ENCODE measurements around the gene ZNF561. TPM values are rescaled to one million over a fixed set of nuclear protein-coding genes. Genes with fewer than 3 reads are reported as not detected.
"Not testable (repeated sequence)": the region's sequence is repeated elsewhere in the genome, so short reads cannot be mapped to it uniquely, and the experiment has no call there.

The ZNF561 gene
- total and polyA plus RNA-seq, 9 of the 15 experiments (the other 6 are each of a cell fraction or from before 2014, with no cell fraction given), result 13.9 to 34.9 (median 23.6) TPM

DNA sequence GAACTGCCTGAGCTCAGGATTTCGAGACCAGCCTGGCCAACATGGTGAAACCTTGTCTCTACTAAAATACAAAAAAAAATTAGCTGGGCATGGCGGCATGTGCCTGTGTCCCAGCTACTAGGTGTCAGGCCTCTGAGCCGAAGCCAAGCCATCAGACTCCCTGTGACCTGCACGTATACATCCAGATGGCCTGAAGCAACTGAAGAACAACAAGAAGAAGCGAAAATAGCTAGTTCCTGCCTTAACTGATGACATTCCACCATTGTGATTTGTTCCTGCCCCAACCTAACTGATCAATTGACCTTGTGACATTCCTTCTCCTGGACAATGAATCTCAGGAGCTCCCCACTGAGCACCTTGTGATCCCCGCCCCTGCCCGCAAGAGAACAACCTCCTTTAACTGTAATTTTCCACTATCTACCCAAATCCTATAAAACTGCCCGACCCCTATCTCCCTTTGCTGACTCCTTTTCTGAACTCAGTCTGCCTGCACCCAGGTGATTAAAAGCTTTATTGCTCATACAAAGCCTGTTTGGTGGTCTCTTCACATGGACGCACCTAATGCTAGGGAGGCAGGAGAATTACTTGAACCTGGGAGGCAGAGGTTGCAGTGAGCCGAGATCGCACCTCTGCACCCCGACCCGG is 38.8 kb downstream of the ZNF561 start:
- TF ChIP-seq SUPT5H (IDR thresholded peaks at IDR 0.05), result 0 out of 2 replicates have a peak, but pooled peaks have one; percentile 18
- H3K4me1 ChIP-seq (replicated peaks in 1 of 2; ENCODE audit: control insufficient read depth in 2 of 2, insufficient read depth in 2 of 2, low read length in 2 of 2); H3K9me3 ChIP-seq (replicated peaks; ENCODE audit: control insufficient read depth, insufficient read depth, low read depth, low read length); H3K9me1 ChIP-seq (ENCODE audit: control insufficient read depth, insufficient read depth, low read length); H4K20me1 ChIP-seq (replicated peaks; ENCODE audit: control insufficient read depth, insufficient read depth, low read length); H3K27me3 ChIP-seq (ENCODE audit: control insufficient read depth in 2 of 2, insufficient read depth in 2 of 2, low read length in 2 of 2); FAIRE-seq; BruUV-seq (replicated peaks); H2AFZ ChIP-seq (ENCODE audit: low read depth, low read length); CTCF ChIA-PET (ENCODE audit: low intra/inter-chr PET ratio); in situ Hi-C loops (cut with MboI); ATAC-seq; DNase-seq (ENCODE audit: extremely low read depth in 1 of 4, low spot score in 3 of 4); H3K27ac ChIP-seq (ENCODE audit: extremely low read depth, low read depth, low read length): not testable (repeated sequence)
- Histone ChIP-seq H3K4me3 (peak overlapping the region; percentile 86; the same call in 1 of the 2 replicates), H3K4me2 (ENCODE audit: insufficient read depth, low read length) (peak overlapping the region; percentile 78), H3K9ac (ENCODE audit: insufficient read depth in 1 of 2, low read depth in 2 of 2, low read length in 2 of 2) (peak overlapping the region in 1 of 2 experiments; percentile 99; a peak in 1 of 4 replicates), H3K36me3 (ENCODE audit: control insufficient read depth, insufficient read depth, low read length) (peaks cover 59% of the 10 kb centered on the region), H3K79me2 (ENCODE audit: control insufficient read depth, insufficient read depth, low read length) (peaks cover 77% of the 10 kb centered on the region)
- intact Hi-C loops (cut with micrococcal nuclease), result loop anchor here (5.0 kb wide), 2 partner anchors 270 to 445 kb away; no protein-coding TSS in a partner anchor
- POLR2A ChIA-PET, result interaction anchor here (0.5 to 0.7 kb wide), 3 partner anchors 11 to 419 kb away, joined by 3 to 4 read pairs (median 4); no protein-coding TSS in a partner anchor
- WGBS (ENCODE audit: insufficient coverage, low coverage, missing lambda C conversion rate), result 66% methylated on average over 13 of the region's 13 CpGs

DNA sequence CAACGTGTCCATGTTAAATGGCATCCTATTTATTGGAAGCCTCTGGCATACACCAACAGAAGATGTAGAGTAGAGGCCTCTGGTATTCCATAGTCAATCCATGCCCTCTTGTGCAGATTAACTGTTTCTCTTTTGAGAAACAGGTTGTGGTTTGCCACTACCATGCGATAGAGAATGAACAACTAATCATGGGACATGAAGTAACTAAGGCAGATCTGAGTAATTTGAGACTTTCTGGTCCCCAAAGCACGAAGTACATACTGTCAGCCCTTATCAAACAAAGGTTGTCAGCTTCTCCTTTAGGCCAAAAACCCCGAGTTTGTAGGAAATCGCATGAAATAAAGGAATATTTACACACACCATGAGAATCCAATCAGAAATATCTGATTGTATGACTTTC is 40.3 kb downstream of the ZNF561 start:
- peaks cover 0 to 6% of the 10 kb centered on the region in 2 experiments; a peak in 3 of 5 replicates for H3K4me1 ChIP-seq (replicated peaks in 1 of 2; ENCODE audit: control insufficient read depth in 2 of 2, insufficient read depth in 2 of 2, low read length in 2 of 2)
- DNase-seq (ENCODE audit: extremely low read depth in 1 of 4, low spot score in 3 of 4) (no peak), FAIRE-seq (no peak), ATAC-seq (no peak)
- H4K20me1 ChIP-seq (replicated peaks; ENCODE audit: control insufficient read depth, insufficient read depth, low read length), result no peaks in the 10 kb centered on the region
- no peaks in the 10 kb centered on the region for H3K27me3 ChIP-seq (ENCODE audit: control insufficient read depth in 2 of 2, insufficient read depth in 2 of 2, low read length in 2 of 2)
- no peaks in the 10 kb centered on the region for H3K9me1 ChIP-seq (ENCODE audit: control insufficient read depth, insufficient read depth, low read length)
- WGBS (ENCODE audit: insufficient coverage, low coverage, missing lambda C conversion rate), result 76% methylated on average over 5 of the region's 5 CpGs
- intact Hi-C loops (cut with micrococcal nuclease) (loop anchor here (5.0 kb wide), 2 partner anchors 268 to 443 kb away; no protein-coding TSS in a partner anchor), in situ Hi-C loops (cut with MboI) (no loop called here)
- peaks cover 91% of the 10 kb centered on the region for H3K79me2 ChIP-seq (ENCODE audit: control insufficient read depth, insufficient read depth, low read length)
- H3K9ac ChIP-seq (ENCODE audit: insufficient read depth in 1 of 2, low read depth in 2 of 2, low read length in 2 of 2), result no peak overlapping the region
- ChIA-PET POLR2A (no interaction called here), CTCF (ENCODE audit: low intra/inter-chr PET ratio) (no interaction called here)
- peaks cover 73% of the 10 kb centered on the region for H3K36me3 ChIP-seq (ENCODE audit: control insufficient read depth, insufficient read depth, low read length)
- no peak overlapping the region for H3K4me3 ChIP-seq
- H3K9me3 ChIP-seq (replicated peaks; ENCODE audit: control insufficient read depth, insufficient read depth, low read depth, low read length), result peaks cover 19% of the 10 kb centered on the region
- no peak overlapping the region for H3K27ac ChIP-seq (ENCODE audit: extremely low read depth, low read depth, low read length)
- no peak overlapping the region for H3K4me2 ChIP-seq (ENCODE audit: insufficient read depth, low read length)
- TF ChIP-seq, protein P1, sequence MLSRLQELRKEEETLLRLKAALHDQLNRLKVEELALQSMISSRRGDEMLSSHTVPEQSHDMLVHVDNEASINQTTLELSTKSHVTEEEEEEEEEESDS (CRISPR knock-in tag; IDR thresholded peaks at IDR 0.05), result no peak
- TF ChIP-seq HDAC6 (IDR thresholded peaks at IDR 0.05; ENCODE audit: low read depth, low read length) (no peak), NR4A1 (CRISPR knock-in tag; IDR thresholded peaks at IDR 0.05) (no peak), NR4A1 (tag; IDR thresholded peaks at IDR 0.05) (no peak), ELF1 (tag; IDR thresholded peaks at IDR 0.05) (no peak), MIER1 (IDR thresholded peaks at IDR 0.05; ENCODE audit: low read depth) (no peak), RBM39 (optimal IDR thresholded peaks at IDR 0.05; ENCODE audit: low read depth, low read length) (no peak)
- TF ChIP-seq, protein P2, sequence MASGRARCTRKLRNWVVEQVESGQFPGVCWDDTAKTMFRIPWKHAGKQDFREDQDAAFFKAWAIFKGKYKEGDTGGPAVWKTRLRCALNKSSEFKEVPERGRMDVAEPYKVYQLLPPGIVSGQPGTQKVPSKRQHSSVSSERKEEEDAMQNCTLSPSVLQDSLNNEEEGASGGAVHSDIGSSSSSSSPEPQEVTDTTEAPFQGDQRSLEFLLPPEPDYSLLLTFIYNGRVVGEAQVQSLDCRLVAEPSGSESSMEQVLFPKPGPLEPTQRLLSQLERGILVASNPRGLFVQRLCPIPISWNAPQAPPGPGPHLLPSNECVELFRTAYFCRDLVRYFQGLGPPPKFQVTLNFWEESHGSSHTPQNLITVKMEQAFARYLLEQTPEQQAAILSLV (tag; IDR thresholded peaks at IDR 0.05), result no peak
- no TSS peak for BruUV-seq (replicated peaks)
- H2AFZ ChIP-seq (ENCODE audit: low read depth, low read length), result no peak overlapping the region

Measured in K562 (cell line).